HK-2 (cell line): ENCODE data around the gene GRIK3.

Source experiments
- DNase-seq: peaks from one replicate; pipeline ENCODE4 v3.0.0-alpha.2; 2018; ENCODE audit not compliant: unreplicated experiment

The GRIK3 gene

DNA sequence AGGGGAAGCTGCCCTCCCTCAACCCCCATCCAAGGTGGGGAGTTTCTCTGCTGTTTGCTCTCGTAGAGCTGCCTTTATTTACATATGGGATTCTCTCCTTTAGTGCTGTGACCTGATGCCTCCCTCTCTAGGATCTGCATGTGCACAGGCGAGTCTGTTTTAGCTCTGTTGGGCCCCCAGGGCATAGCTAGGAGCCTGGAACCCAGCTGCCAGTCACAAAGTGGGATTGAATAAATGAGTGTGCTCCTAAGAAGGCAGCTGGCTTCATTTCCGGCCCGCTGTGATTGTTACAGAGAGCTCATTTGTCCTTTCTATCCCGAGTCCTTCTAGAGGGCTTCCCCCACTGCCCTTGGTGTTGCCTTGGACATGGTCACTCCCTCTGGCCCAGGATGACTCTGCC lies 176.6 kb downstream of the GRIK3 start:
- DNase-seq: no peak

DNA sequence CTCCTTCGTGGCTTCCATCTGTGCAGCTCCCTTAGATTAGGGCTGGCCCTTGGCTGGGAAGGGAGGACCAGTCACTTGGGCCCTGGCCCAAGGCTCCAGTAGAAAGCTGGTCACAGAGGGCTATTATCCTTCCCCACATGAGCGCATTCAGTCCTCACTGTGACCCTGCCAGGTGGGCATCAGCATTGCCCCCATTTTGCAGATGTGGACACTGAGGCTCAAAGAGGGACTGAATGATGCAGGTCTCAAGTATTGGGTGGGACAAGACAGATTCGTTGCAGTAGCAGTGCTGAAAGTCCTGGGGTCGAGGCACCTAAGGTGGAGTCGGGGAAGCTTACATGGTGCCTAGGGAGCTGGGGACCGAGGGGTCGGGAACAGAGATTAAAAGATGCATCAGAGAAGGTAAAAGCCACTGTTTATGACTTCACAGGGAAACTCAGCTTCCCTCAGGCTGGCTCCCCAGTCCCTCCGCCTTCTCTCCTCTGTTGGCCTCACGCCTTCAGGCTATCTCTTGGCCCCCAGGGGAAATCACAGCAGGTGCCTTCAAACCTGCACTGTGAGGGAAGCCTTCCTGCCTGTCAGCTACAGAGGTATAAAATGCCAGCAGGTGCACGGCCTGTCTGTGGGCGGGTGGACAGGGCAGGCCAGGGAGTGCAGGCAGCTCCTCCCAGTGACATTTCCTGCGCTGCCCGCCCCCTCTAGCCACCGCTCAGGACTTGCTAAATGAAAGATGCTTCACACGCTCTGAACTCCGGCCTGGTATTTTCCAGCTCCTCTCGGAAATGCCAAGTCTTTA lies 178.4 kb downstream of the GRIK3 start:
- no peak for DNase-seq

DNA sequence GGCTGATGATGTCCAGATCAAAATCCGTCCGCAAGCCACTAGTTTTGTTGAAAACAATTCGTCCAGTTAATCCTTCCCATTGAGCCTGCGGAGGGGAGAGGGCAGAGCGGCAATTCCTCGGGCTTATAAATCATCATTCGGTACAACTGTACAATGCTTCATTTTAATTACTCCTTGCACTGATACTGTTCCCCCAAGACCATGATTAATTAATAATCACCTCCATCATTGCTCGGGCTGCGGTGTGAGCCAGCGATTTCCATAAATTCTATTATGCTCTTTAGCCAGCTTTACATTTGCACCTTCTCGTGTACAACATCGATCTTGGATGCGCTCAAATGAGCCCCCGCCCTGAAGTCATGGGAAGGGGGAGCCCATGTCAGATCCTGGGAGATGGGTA lies 180.7 kb downstream of the GRIK3 start:
- no peak for DNase-seq

- no peak for DNase-seq
These were observed 181.7 kb downstream of the GRIK3 start for GRCh38 chr1:36852586-36852985.

DNA sequence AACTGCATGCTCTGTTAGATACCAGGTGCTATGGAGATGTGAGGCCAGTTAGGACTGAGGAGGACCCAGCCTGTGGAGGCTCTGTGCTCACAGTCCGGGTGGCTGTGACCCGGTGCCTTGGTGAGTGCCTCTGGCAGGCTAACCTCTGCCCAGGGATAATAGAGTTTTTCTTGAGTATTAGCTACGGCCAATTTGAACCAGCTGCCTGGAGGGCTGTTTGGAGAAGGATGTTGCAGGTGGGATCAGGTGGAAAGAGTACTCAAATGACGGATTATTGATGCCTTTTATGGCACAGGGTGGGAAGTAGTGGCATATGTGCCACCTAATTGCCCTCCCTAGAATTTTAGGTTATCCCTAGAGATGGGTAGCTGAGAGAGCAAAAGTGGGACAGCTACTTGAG lies 182.7 kb downstream of the GRIK3 start:
- no peak for DNase-seq

DNA sequence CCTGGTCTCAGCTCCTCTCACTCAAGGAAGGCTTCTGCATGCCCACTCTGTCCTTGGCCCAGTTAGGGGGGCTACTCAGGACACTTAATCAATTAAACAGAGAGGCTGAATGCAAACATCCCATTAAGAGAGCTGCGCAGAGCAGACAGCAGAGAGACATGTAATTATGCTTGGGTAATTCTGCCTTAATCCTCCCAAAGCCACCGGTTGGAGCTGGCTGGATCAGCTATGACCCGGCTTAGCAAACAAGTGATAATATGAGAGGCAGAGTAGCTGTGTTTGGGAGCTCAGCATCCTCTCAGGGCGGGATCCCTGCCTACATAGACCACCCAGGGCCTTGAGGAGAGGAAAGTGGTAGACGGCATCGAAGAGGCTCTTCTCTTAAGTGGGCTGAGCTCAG lies 183.2 kb downstream of the GRIK3 start:
- no peak for DNase-seq

DNA sequence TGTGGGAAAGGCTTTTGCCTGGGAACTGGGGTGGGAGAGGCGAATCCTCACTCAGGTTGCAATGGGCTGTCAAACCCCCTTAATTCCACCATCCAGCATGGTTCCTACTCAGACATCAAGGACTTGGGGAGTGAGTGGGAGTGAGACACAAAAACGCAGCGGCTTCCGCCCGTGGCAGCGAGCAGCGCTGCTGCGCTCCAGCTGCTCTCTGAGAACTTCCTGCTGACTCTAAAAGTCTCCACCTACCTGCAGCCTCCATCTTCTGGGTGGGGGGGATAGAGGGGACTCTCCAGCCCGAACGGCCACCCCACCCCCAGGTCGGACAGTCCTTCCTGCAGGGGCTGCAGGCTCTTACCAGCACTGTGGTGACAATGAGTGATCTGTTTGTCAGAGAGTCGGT lies 184.4 kb downstream of the GRIK3 start:
- DNase-seq: no peak

- no peak for DNase-seq
These were observed 186.6 kb downstream of the GRIK3 start for GRCh38 chr1:36847761-36848160.

DNA sequence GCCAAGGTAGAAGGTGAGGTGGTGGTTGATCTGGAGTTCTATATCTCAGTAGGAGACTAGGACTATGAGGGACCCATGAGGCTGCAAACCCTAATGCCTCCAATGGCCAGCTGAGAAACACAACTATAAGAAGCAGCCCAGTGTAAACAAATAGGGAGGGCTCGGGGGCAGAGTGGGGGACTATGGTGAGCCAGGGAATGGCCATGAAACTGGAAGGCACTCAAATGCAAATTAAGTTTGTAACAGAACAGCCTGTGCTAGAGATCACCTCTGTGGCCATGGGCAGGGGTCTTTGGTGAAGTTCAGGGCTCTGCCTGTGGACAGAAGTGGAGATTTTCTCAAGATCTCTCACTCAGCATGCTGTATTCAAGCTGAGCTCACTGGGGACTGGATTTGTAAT lies 187.1 kb downstream of the GRIK3 start:
- no peak for DNase-seq

- no peak for DNase-seq
These were observed 188.0 kb downstream of the GRIK3 start for GRCh38 chr1:36846357-36846756.

GRCh38 chr1:36845802-36846201 lies 188.5 kb downstream of the GRIK3 start:
- no peak for DNase-seq

DNA sequence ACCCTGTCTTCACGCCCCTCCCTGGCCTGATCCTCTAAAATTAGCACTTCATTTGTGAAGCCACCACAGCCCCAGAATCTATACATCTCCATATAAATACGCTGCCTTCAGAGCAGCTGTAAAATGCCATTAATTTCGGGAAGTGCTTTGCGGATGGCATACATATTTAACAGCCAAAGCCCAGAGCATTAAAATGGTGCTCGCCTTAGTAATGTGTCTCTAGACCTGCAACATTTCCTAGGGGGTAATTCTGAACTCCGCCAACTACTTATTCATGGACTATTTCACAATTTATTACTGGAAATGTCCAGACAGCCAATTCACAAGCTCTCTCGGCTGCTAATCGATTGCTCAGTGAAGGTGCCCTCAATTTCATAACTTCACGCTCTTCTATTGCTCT lies 189.4 kb downstream of the GRIK3 start:
- DNase-seq: no peak

DNA sequence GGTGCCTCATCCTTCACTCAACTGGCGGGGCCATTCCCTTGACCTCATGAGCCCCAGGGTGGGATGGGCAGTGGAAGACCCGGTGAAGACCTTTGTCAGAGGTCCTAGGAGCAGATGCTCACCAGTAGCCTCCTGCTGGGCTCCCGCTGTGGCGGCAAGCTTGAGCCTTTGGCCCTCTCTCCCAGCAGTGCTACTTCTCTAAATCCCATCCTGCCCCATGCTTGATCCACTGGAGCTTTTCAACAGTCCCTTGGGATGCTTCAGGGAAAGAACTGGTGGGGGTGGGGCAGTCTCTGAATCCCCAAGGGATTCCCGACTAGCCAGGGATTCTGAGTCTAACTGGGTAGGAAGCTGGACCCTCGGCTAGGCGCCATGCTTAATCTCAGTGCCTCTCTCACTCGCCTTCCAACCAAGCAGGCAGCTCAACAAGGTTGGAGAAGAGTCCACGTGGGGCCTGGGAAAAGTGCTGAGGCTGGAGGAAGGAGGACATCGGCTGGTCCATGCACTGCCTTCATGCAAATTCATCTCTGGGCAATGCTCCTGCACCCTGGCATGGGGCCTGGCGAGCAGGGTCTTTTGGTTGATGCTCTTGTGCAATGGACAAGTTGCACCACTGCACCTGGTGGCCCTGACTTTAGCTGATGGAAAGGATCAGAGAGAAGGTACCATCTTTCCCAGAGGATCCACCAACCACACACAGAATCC lies 190.3 kb downstream of the GRIK3 start:
- DNase-seq: no peak

DNA sequence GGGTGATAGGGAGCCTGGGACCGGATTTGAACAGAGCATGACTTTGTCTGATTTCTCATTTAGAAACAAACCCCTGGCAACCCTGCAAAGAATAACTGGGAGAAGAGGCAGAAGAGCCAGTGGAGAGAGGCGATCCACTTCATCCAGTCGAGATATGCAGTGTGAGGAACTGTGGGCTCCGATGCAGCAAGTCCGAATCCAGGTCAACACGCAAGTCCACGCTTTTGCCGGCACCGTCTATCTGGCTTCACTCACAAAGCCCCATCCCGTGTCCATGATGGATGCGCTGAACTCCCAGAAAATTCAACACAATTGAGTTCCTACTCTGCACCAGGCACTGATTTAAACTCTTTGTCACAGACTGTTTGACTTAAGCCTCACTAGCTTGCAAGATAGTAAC lies 191.3 kb downstream of the GRIK3 start:
- no peak for DNase-seq

DNA sequence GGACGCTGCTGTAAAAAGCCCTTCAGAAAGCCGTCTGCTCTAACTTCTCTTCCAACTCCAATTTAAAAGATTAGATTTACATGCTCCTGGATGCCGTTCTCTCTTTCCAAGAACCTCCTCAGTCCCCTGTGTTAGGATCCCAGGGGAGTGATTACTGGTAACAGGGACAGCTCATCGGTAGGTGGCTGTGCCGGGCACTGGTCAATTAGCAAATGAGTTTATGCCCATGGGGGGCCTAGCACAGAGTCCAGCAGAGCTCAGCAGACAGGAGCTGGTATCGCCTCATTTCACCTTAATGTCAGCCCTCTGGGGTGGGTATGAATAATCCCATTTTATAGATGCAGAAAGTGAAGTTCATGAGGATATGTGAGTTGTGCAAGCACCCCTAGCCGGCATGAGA lies 191.9 kb downstream of the GRIK3 start:
- DNase-seq: no peak

GRCh38 chr1:36839485-36839884 lies 194.8 kb downstream of the GRIK3 start:
- DNase-seq: no peak

DNA sequence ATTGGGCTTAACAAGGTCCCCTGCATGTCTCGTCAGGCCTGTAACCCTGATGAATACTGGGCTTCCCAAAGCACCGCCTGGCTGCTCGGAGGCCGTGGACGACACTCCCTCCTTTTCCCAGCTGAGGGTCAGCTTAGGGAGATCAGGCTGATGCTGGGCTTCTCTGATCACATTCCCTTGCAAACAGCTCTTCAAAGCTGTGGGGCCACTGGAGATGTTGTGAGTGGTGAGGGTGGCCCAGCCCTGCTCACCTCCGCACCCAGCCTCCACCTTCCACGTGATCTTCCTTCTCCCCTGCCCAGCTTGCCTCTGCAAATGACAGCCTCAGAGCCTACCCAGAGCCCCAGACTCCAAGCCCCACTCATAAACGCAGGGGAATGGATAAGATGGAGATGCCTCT lies 195.4 kb downstream of the GRIK3 start:
- DNase-seq: no peak

- DNase-seq: no peak
These were observed 197.4 kb downstream of the GRIK3 start for GRCh38 chr1:36836916-36837315.

- no peak for DNase-seq
These were observed 198.0 kb downstream of the GRIK3 start for GRCh38 chr1:36836196-36836883.

GRCh38 chr1:36835696-36836095 lies 198.6 kb downstream of the GRIK3 start:
- DNase-seq: no peak

DNA sequence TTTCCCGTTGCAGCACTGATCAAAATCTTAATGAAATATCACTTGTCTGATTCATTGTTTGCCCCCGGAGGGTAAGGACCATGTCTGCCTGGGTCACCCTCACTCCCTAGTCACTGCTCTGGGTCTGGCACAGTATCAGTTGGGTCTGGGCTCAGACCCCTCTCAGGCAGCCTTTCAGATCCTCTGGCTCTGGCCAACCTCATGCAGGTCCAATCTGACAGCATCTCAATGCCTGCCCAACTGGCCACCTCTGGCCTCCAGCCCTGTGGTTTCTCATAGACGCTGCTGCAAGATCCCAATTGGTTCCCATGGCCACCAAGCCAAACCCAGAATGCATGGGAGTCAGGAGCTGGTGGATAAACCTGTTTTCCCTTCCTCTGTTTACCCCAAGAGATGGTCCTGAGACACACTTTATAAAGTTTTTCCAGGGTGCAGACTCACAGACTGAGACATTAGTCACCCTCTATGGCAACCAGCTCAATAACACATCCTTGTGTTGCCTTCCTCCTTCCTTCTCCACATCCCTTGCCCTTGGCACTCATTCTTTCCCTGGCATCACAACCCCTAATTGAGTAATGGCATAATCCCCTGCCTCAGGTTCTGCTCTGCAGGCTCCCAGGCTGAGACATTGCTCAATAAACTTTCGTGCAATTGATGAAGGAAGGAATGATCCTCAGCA lies 199.2 kb downstream of the GRIK3 start:
- DNase-seq: no peak

DNA sequence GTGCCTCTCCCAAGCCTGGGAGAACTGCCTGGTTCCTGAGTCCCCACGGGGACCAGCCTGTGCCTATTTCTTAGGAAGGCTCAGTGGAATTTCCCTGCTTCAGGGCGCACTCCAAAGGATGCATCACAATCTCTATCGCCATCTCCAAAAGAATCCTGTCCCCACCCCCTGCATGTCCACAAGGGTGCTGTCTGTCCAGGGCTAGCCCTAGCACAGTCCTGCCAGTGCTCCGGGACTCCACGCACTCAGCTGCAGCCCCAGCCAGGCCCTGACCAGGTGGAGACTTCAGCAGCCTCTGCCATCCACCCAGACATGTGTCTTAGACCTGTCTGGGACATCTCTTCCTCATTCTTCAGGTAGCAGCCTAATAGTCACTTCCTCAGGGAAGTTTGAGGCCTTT lies 199.7 kb downstream of the GRIK3 start:
- no peak for DNase-seq
